Spinal cord (tissue), 10 donors: Measurements from ENCODE around the gene BRD3OS. TPM values are rescaled to one million over a fixed set of nuclear protein-coding genes. Genes with fewer than 3 reads are reported as not detected.

ENCODE experiments used
- DNase-seq, 6 donors: peaks; one replicate each; pipeline versions ENCODE4 v3.0.0 to v3.0.0-alpha.2; 2013 to 2015; ENCODE audit warnings: low spot score in 6 of 6, low read depth in 4 of 6
- H3K27ac ChIP-seq: one replicate; pipeline ENCODE4 v1.5.1; 2013; ENCODE audit warnings: low read depth, low read length, control low read depth
- H3K27me3 ChIP-seq: one replicate; pipeline ENCODE4 v1.6.1; 2013; ENCODE audit warnings: low read length; ENCODE audit not compliant: control insufficient read depth, insufficient read depth
- H3K36me3 ChIP-seq: one replicate; pipeline ENCODE4 v1.6.1; 2013; ENCODE audit warnings: low read length; ENCODE audit not compliant: control insufficient read depth, insufficient read depth
- H3K4me1 ChIP-seq: one replicate; pipeline ENCODE4 v1.6.1; 2013; ENCODE audit warnings: low read length; ENCODE audit not compliant: control insufficient read depth, insufficient read depth
- H3K4me3 ChIP-seq: one replicate; pipeline ENCODE4 v1.5.1; 2013; ENCODE audit warnings: low read depth, low read length, control low read depth
- H3K9me3 ChIP-seq: one replicate; pipeline ENCODE4 v1.6.1; 2013; ENCODE audit warnings: low read length; ENCODE audit not compliant: control insufficient read depth, insufficient read depth
- WGBS: methylation state at CpG from one replicate; pipeline ENCODE4 v1.1.5; 2013; ENCODE audit warnings: missing lambda C conversion rate; ENCODE audit not compliant: insufficient coverage; 5-methylcytosine and 5-hydroxymethylcytosine counted together
- polyA plus RNA-seq, 2 donors: library from polyadenylated mRNA; unstranded; fragments of 120-200 nt; gene quantifications; one replicate each; pipeline ENCODE4 v1.2.1, GENCODE V29; 2013; ENCODE audit not compliant: insufficient read length in 2 of 2
- total RNA-seq, 2 donors: library from RNA; depleted of rRNA in 1 of 2; stranded (reverse); fragments of 120-200 nt in 1 of 2; fragments of >200 nt in 1 of 2; gene quantifications; one replicate each; pipeline versions ENCODE4 v1.2.3 to v1.2.4, GENCODE V29; 2013 to 2014
- donor health status: healthy.

BRD3OS gene
- total and polyA plus RNA-seq, 4 donors = 22.4 to 56.3 (median 39.6) TPM

GRCh38 chr9:134059661-134060395 lies 34.5 kb downstream of the BRD3OS start:
- Histone ChIP-seq H3K4me3 (no peak overlapping the region), H3K27ac (no peak overlapping the region), H3K27me3 (no peaks in the 10 kb centered on the region), H3K4me1 (peaks cover 99% of the 10 kb centered on the region), H3K9me3 (no peaks in the 10 kb centered on the region), H3K36me3 (peaks cover 72% of the 10 kb centered on the region)
- no peak for DNase-seq
- WGBS = 70% methylated on average over 16 of the region's 17 CpGs

- Histone ChIP-seq H3K4me1 (peaks cover 100% of the 10 kb centered on the region), H3K9me3 (no peaks in the 10 kb centered on the region), H3K4me3 (no peak overlapping the region), H3K27ac (no peak overlapping the region), H3K36me3 (peaks cover 64% of the 10 kb centered on the region), H3K27me3 (no peaks in the 10 kb centered on the region)
- DNase-seq = no peak
- no CpG with 5 or more reads among the region's 4 CpGs for WGBS
These were observed 35.3 kb downstream of the BRD3OS start for GRCh38 chr9:134060546-134060945.

- Histone ChIP-seq H3K9me3 (no peaks in the 10 kb centered on the region), H3K4me3 (no peak overlapping the region), H3K36me3 (peaks cover 58% of the 10 kb centered on the region), H3K27me3 (no peaks in the 10 kb centered on the region), H3K4me1 (peaks cover 100% of the 10 kb centered on the region), H3K27ac (no peak overlapping the region)
- no peak for DNase-seq
- WGBS = 92% methylated on average over 4 of the region's 4 CpGs
These were observed 35.9 kb downstream of the BRD3OS start for GRCh38 chr9:134061019-134061687.

DNA sequence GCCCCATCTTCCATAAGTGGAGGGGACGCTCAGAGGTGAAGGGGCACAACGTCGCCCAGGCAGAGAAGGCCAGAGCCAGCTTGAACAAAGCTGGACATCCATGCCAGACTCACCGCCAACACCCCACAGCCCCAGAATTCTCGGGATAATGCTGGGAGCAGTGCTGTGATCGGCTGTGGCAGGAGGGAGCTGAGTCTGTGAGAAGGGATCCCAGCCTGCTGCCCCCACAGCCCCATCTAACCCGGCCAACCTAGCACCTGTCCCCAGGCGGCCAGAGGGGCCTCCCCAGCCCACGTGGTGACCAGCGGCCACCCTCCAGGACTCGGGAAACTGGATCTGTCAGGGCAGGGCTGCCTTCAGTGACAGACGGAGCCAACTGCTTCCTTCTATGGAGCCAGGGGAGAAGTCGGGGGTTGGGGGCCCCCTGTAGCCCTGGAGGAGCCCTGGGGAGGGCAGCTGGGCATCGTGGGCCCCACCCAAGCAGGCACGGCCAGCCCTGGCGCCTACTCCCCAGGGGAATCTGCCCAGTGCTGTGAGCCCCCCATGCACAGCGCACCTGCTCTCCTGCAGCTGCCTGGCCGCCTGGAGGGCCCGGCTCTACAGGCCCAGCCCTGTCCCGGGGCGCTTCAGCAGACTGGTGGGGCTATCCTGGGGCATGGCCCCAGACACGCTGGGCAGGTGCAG lies 36.5 kb downstream of the BRD3OS start:
- Histone ChIP-seq H3K4me1 (peaks cover 100% of the 10 kb centered on the region), H3K27me3 (no peaks in the 10 kb centered on the region), H3K4me3 (no peak overlapping the region), H3K27ac (no peak overlapping the region), H3K36me3 (peaks cover 52% of the 10 kb centered on the region), H3K9me3 (no peaks in the 10 kb centered on the region)
- WGBS = 48% methylated on average over 19 of the region's 22 CpGs
- DNase-seq = no peak

- Histone ChIP-seq H3K9me3 (no peaks in the 10 kb centered on the region), H3K27me3 (no peaks in the 10 kb centered on the region), H3K36me3 (peaks cover 44% of the 10 kb centered on the region), H3K4me1 (peaks cover 93% of the 10 kb centered on the region), H3K27ac (no peak overlapping the region), H3K4me3 (no peak overlapping the region)
- WGBS = 74% methylated on average over 18 of the region's 22 CpGs
- DNase-seq = no peak
These were observed 37.3 kb downstream of the BRD3OS start for GRCh38 chr9:134062461-134063087.

- no peaks in the 10 kb centered on the region for H3K9me3 ChIP-seq
- no peak for DNase-seq
- 81% methylated on average over 15 of the region's 15 CpGs for WGBS
These were observed 37.8 kb downstream of the BRD3OS start for GRCh38 chr9:134063088-134063570.

GRCh38 chr9:134063571-134064450 lies 38.5 kb downstream of the BRD3OS start:
- Histone ChIP-seq H3K9me3 (no peaks in the 10 kb centered on the region), H3K27me3 (no peaks in the 10 kb centered on the region), H3K36me3 (peaks cover 38% of the 10 kb centered on the region), H3K27ac (no peak overlapping the region), H3K4me1 (peaks cover 84% of the 10 kb centered on the region), H3K4me3 (no peak overlapping the region)
- no peak for DNase-seq
- 82% methylated on average over 22 of the region's 29 CpGs for WGBS

More at GRCh38 chr9:134063088-134063570, 37.8 kb downstream of the BRD3OS start:
- Histone ChIP-seq H3K36me3 (peaks cover 39% of the 10 kb centered on the region), H3K27ac (no peak overlapping the region), H3K4me1 (peaks cover 87% of the 10 kb centered on the region), H3K4me3 (no peak overlapping the region), H3K27me3 (no peaks in the 10 kb centered on the region)

- peaks cover 78% of the 10 kb centered on the region for H3K4me1 ChIP-seq
- H3K27ac ChIP-seq = no peak overlapping the region
- WGBS = 91% methylated on average over 7 of the region's 7 CpGs
- H3K36me3 ChIP-seq = peaks cover 31% of the 10 kb centered on the region
- no peak for DNase-seq
- no peak overlapping the region for H3K4me3 ChIP-seq
- H3K27me3 ChIP-seq = no peaks in the 10 kb centered on the region
- H3K9me3 ChIP-seq = no peaks in the 10 kb centered on the region
These were observed 39.4 kb downstream of the BRD3OS start for GRCh38 chr9:134064711-134065110.
